OCI-LY7 (cell line): ENCODE measurements around the gene PPM1J. TPM values are rescaled to one million over a fixed set of nuclear protein-coding genes. Genes with fewer than 3 reads are reported as not detected.
"Not testable (repeated sequence)": the region's sequence is repeated elsewhere in the genome, so short reads cannot be mapped to it uniquely, and the experiment has no call there.

Experiments used
- BruUV-seq: library from RNA; stranded (reverse); fragments of 400-500 nt; replicated peaks from 2 replicates; lab custom pipeline; 2021; lab: Mats Ljungman, UMichigan
- CTCF ChIA-PET: fragments of 300-600 bp; sonication (Branson Sonifier 250); formaldehyde crosslinking; loops from one replicate; lab custom pipeline; 2022; ENCODE audit warnings: antibody characterized with exemption; ENCODE audit not compliant: unreplicated experiment; lab: Charles Lee
- POLR2A ChIA-PET: fragments of 300-600 bp; sonication (Branson Sonifier 250); formaldehyde crosslinking; loops from one replicate; lab custom pipeline; 2022; ENCODE audit warnings: antibody characterized with exemption; lab: Charles Lee
- DNase-seq: peaks from one replicate; pipeline ENCODE4 v3.0.0-alpha.2; 2015; ENCODE audit warnings: low spot score
- H2AFZ ChIP-seq: fragments of 200-600 bp; sonication (generic), shearing (Covaris generic); 2 replicates; pipeline ENCODE4 v1.6.1; 2014; ENCODE audit warnings: mild to moderate bottlenecking, antibody characterized with exemption, low read length, moderate library complexity
- H3K27ac ChIP-seq: fragments of 200-600 bp; sonication (generic); 2 replicates; pipeline ENCODE4 v1.5.1; 2014; ENCODE audit warnings: mixed run types, low read depth, mild to moderate bottlenecking, moderate library complexity, low read length, inconsistent platforms; ENCODE audit not compliant: poor library complexity, severe bottlenecking
- H3K36me3 ChIP-seq: fragments of 200-600 bp; sonication (generic); 2 replicates; pipeline ENCODE4 v1.6.1; 2014; ENCODE audit warnings: mild to moderate bottlenecking, antibody characterized with exemption, low read length, moderate library complexity, mixed read lengths; ENCODE audit not compliant: insufficient read depth
- H3K4me1 ChIP-seq: fragments of 200-600 bp; sonication (generic); 2 replicates; pipeline ENCODE4 v1.5.1; 2014; ENCODE audit warnings: mild to moderate bottlenecking, low read length; ENCODE audit not compliant: insufficient read depth, poor library complexity, severe bottlenecking
- H3K4me2 ChIP-seq: fragments of 200-600 bp; sonication (generic); 2 replicates; pipeline ENCODE4 v1.6.1; 2014; ENCODE audit warnings: mild to moderate bottlenecking, low read length
- H3K4me3 ChIP-seq: fragments of 200-600 bp; sonication (generic); 2 replicates; pipeline ENCODE4 v1.5.1; 2014; ENCODE audit warnings: mild to moderate bottlenecking, low read depth, low read length; ENCODE audit not compliant: poor library complexity, severe bottlenecking
- H3K79me2 ChIP-seq: fragments of 200-600 bp; sonication (generic); 2 replicates; pipeline ENCODE4 v1.6.1; 2016; ENCODE audit warnings: low read depth, mild to moderate bottlenecking, low read length, moderate library complexity, mixed read lengths; ENCODE audit not compliant: insufficient read depth
- H3K9me2 ChIP-seq: fragments of 200-600 bp; sonication (generic); 2 replicates; pipeline ENCODE4 v1.6.1; 2016; ENCODE audit warnings: mild to moderate bottlenecking, low read length, mixed read lengths; ENCODE audit not compliant: insufficient read depth
- H3K9me3 ChIP-seq: fragments of 200-600 bp; sonication (generic); 2 replicates; pipeline ENCODE4 v1.6.1; 2014; ENCODE audit warnings: mild to moderate bottlenecking, mixed run types, low read length, mixed read lengths
- H4K20me1 ChIP-seq: fragments of 200-600 bp; sonication (generic); 2 replicates; pipeline ENCODE4 v1.6.1; 2014; ENCODE audit warnings: mild to moderate bottlenecking, antibody characterized with exemption, low read length, moderate library complexity, mixed read lengths; ENCODE audit not compliant: insufficient read depth
- EZH2phosphoT487 ChIP-seq: fragments of 200-600 bp; sonication (generic); IDR thresholded peaks from 2 replicates; pipeline ENCODE4 v1.6.1; 2018; ENCODE audit warnings: low read depth, borderline replicate concordance, mild to moderate bottlenecking, mixed run types, antibody characterized with exemption, low read length, moderate library complexity, mixed read lengths
- intact Hi-C: fragments of 100-400 bp; cut with micrococcal nuclease; formaldehyde crosslinking; loops from one replicate; pipeline ENCODE4 v1.10.0; 2022; ENCODE audit not compliant: unreplicated experiment
- total RNA-seq, 2 experiments: library from RNA; depleted of rRNA in 1 of 2; stranded (reverse); fragments of >200 nt in 1 of 2; shearing (Covaris generic) in 1 of 2; gene quantifications; 2 replicates each; pipeline ENCODE4 v1.2.3, GENCODE V29; 2014 to 2022
- TF ChIP-seq, protein P1 (sequence below): fragments of 200-600 bp; sonication (generic); conservative IDR thresholded peaks from 2 replicates; pipeline ENCODE4 v1.5.1; 2014; ENCODE audit warnings: mild to moderate bottlenecking, antibody characterized with exemption, low read length, moderate library complexity, mixed read lengths

PPM1J gene
- total RNA-seq, 2 experiments from 2014 or later = 1.5 to 4.2 TPM

DNA sequence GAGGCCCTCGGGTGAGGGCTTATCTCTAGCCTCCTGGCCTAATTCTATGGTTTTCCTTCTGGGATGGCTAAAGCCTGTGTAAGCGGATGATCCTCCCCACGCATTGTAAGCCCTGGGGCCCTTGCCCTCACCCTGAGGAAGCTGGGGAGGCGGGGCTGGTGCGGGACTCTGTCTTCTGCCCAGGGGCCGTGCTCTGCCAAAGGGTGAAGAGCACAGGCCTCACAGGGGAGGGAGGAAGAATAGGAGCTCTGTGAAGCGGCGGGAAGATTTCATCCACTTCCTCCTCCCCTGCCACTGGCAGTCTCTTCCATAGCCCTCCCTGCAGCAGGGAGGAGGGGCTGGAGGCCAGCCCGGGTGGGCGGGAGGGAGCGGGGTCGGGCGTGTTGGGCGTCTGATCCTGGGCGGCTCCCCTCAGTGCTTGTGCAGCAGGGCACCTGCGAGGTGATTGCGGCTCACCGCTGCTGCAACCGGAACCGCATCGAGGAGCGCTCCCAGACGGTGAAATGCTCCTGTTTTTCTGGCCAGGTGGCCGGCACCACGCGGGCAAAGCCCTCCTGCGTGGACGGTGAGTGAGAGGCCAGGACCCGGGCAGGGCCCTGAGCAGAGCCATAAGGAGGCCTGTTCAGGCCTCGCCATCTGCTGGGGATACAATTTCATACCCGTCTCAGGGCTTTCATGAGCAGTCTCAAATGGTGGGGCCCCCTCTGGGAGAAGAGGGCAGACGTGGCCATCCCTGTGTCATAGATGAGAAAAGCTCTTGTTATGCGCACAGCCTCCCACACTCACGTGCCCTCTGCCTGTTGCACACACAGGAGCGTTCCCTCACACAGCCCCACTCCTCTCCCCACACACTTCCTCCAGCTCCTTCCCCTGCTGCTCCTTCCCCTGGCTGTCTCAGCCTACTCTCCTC, 7.7 kb upstream of the PPM1J start:
- Histone ChIP-seq H3K79me2 (no peaks in the 10 kb centered on the region), H3K4me1 (no peaks in the 10 kb centered on the region), H3K4me3 (no peak overlapping the region), H4K20me1 (no peaks in the 10 kb centered on the region), H3K36me3 (no peaks in the 10 kb centered on the region), H3K27ac (no peak overlapping the region), H3K4me2 (no peak overlapping the region), H3K9me3 (no peaks in the 10 kb centered on the region), H2AFZ (no peak overlapping the region), H3K9me2 (no peaks in the 10 kb centered on the region)
- POLR2A ChIA-PET = interaction anchor here (0.6 to 0.7 kb wide), 2 partner anchors 133 to 470 kb away, joined by 4 read pairs; no protein-coding TSS in a partner anchor
- no peak for DNase-seq
- no TSS peak for BruUV-seq
- intact Hi-C loops = no loop called here
- CTCF ChIA-PET = interaction anchor here (0.8 kb wide), 1 partner anchor 81 kb away, joined by 3 read pairs; no protein-coding TSS in a partner anchor
- TF ChIP-seq, protein P1, sequence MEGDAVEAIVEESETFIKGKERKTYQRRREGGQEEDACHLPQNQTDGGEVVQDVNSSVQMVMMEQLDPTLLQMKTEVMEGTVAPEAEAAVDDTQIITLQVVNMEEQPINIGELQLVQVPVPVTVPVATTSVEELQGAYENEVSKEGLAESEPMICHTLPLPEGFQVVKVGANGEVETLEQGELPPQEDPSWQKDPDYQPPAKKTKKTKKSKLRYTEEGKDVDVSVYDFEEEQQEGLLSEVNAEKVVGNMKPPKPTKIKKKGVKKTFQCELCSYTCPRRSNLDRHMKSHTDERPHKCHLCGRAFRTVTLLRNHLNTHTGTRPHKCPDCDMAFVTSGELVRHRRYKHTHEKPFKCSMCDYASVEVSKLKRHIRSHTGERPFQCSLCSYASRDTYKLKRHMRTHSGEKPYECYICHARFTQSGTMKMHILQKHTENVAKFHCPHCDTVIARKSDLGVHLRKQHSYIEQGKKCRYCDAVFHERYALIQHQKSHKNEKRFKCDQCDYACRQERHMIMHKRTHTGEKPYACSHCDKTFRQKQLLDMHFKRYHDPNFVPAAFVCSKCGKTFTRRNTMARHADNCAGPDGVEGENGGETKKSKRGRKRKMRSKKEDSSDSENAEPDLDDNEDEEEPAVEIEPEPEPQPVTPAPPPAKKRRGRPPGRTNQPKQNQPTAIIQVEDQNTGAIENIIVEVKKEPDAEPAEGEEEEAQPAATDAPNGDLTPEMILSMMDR = no peak
- no peak for TF ChIP-seq EZH2phosphoT487

DNA sequence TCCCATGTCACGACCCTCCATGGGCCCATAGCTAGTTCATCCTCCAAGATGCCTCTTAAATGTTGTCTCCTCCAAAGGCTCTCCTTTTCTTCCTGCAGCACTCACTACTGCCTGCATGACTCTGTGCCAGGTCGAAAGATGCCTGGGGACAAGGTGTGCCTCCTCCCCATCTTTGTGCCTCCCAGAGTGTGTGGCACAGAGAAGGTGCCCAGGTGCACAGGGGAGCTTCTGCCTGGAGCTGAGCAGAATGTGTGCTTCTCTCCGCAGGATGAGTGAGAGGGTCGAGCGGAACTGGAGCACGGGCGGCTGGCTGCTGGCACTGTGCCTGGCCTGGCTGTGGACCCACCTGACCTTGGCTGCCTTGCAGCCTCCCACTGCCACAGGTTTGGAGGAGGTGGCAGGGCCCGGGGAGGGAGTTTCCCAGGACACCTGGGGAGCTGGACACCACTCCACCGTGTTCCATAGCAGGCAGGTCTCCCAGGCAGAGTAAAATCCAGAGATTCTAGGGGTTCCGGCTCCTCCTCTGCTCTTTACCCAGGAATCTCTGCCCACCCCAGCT, 6.9 kb upstream of the PPM1J start:
- POLR2A ChIA-PET = interaction anchor here (0.7 to 2.3 kb wide), 4 partner anchors 11 to 132 kb away, joined by 3 to 5 read pairs (median 4); no protein-coding TSS in a partner anchor
- CTCF ChIA-PET = no interaction called here
- Histone ChIP-seq H2AFZ (no peak overlapping the region), H3K9me2 (no peaks in the 10 kb centered on the region), H4K20me1 (no peaks in the 10 kb centered on the region), H3K4me2 (no peak overlapping the region), H3K36me3 (no peaks in the 10 kb centered on the region), H3K9me3 (no peaks in the 10 kb centered on the region), H3K4me3 (no peak overlapping the region), H3K79me2 (no peaks in the 10 kb centered on the region), H3K4me1 (no peaks in the 10 kb centered on the region), H3K27ac (no peak overlapping the region)
- DNase-seq = no peak
- no TSS peak for BruUV-seq
- intact Hi-C loops = no loop called here
- no peak for TF ChIP-seq EZH2phosphoT487
- TF ChIP-seq, protein P1 = no peak

DNA sequence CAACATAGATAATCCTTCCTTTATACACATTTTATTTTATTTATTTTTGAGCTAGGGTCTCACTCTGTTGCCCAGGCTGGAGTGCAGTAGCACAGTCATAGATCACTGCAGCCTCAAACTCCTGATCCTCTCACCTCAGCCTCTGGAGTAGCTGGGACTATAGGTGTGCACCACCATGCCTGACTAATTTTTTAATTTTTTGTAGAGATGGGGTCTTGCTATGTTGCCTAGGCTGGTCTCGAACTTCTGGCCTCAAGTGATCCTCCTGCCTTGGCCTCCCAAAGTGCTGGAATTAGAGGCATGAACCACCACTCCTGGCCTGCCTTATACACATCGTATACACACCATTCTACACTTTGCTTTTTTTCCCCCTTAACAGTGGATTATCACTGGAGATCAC, 6.2 kb upstream of the PPM1J start:
- H3K4me2 ChIP-seq, DNase-seq, H2AFZ ChIP-seq, H3K9me3 ChIP-seq, CTCF ChIA-PET, H3K4me1 ChIP-seq, H4K20me1 ChIP-seq, H3K27ac ChIP-seq, intact Hi-C loops, H3K9me2 ChIP-seq, BruUV-seq, H3K36me3 ChIP-seq, H3K4me3 ChIP-seq, H3K79me2 ChIP-seq: not testable (repeated sequence)
- POLR2A ChIA-PET = interaction anchor here (0.5 to 2.3 kb wide), 4 partner anchors 12 to 151 kb away, joined by 3 to 5 read pairs (median 4); no protein-coding TSS in a partner anchor
